Nephron (organoid): ENCODE results near the gene TSTD1.

Experiments used
- H3K27ac Mint-ChIP-seq, 3 experiments: 2 replicates each; pipeline ENCODE4 v1.8.0; 2020; ENCODE audit warnings: mixed read lengths in 3 of 3, mild to moderate bottlenecking in 2 of 3, moderate library complexity in 1 of 3
- H3K27me3 Mint-ChIP-seq: 2 replicates; pipeline ENCODE4 v1.8.0; 2021; ENCODE audit warnings: low read depth, mild to moderate bottlenecking, moderate library complexity, mixed read lengths
- H3K36me3 Mint-ChIP-seq: 2 replicates; pipeline ENCODE4 v1.8.0; 2020; ENCODE audit warnings: low read depth, mixed read lengths
- H3K4me1 Mint-ChIP-seq: 2 replicates; pipeline ENCODE4 v1.8.0; 2020; ENCODE audit warnings: mixed read lengths
- H3K4me3 Mint-ChIP-seq, 3 experiments: 2 replicates each; pipeline ENCODE4 v1.8.0; 2020; ENCODE audit warnings: mild to moderate bottlenecking in 3 of 3, mixed read lengths in 3 of 3, moderate library complexity in 2 of 3
- H3K9me3 Mint-ChIP-seq: 2 replicates; pipeline ENCODE4 v1.8.0; 2020; ENCODE audit warnings: mixed read lengths
- CTCF ChIP-seq, 3 experiments: fragments of 200-600 bp; sonication (generic); IDR thresholded peaks; one replicate each; pipeline ENCODE4 v1.5.0; 2021; ENCODE audit warnings: antibody characterized with exemption in 3 of 3; ENCODE audit not compliant: unreplicated experiment in 3 of 3

Gene TSTD1

DNA sequence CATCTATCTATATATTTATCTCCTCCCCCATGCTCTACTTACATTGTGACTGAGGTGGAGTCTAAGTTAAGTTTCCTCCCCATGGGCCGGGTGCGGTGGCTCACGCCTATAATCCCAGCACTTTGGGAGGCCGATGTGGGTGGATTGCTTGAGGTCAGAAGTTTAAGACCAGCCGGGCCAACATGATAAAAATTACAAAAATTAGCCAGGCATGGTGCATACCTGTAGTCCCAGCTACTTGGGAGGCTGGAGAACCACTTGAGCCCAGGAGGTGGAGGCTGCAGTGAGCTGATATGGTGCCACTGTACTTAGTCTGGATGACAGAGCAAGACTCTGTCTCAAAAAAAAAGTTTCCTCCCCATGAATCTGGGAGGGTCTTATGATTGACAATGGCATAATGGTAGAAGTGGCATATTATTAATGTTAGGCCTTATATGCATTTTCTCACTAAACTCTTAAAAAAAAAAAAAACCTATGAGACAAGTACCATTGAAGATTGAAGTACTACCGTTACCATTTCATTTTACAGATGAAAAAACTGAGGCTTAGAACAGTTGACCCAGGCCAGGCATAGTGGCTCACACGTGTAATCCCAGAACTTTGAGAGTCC lies 29.1 kb downstream of the TSTD1 start:
- Mint-ChIP-seq H3K4me1 (peaks cover 8% of the 10 kb centered on the region), H3K27ac (no peak overlapping the region), H3K9me3 (no peaks in the 10 kb centered on the region), H3K4me3 (no peak overlapping the region), H3K36me3 (no peaks in the 10 kb centered on the region), H3K27me3 (no peaks in the 10 kb centered on the region)
- TF ChIP-seq CTCF (IDR thresholded peaks at IDR 0.05; ENCODE audit: unreplicated experiment in 3 of 3), result no peak

- no peaks in the 10 kb centered on the region for H3K9me3 Mint-ChIP-seq
- peaks cover 6% of the 10 kb centered on the region for H3K4me1 Mint-ChIP-seq
- no peak for TF ChIP-seq CTCF (IDR thresholded peaks at IDR 0.05; ENCODE audit: unreplicated experiment in 3 of 3)
- H3K36me3 Mint-ChIP-seq, result no peaks in the 10 kb centered on the region
- H3K27ac Mint-ChIP-seq, result peak overlapping the region in 2 of 3 experiments; percentile 10 to 38
- no peak overlapping the region for H3K4me3 Mint-ChIP-seq
- no peaks in the 10 kb centered on the region for H3K27me3 Mint-ChIP-seq
These were observed 29.8 kb downstream of the TSTD1 start for GRCh38 chr1:161008869-161009510.

DNA sequence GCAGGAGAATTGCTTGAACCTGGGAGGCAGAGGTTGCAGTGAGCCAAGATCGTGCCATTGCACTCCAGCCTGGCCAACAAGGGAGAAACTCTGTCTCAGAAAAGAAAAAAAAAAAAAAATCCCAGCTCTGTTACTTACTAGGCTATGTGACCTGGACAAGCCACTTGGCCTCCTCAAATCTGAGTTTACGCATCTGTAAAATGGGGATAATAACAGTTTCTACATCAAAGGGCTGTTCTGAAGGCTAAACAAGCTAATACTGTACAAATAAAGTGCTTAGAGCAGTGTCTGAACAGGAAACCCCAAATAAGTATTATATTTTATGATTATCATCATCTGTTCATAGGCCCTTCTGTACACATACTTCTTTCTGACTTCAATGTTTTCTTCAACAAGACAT lies 31.4 kb downstream of the TSTD1 start:
- Mint-ChIP-seq H3K27ac (no peak overlapping the region), H3K4me3 (no peak overlapping the region), H3K36me3 (no peaks in the 10 kb centered on the region), H3K9me3 (no peaks in the 10 kb centered on the region), H3K27me3 (no peaks in the 10 kb centered on the region), H3K4me1 (no peaks in the 10 kb centered on the region)
- TF ChIP-seq CTCF (IDR thresholded peaks at IDR 0.05; ENCODE audit: unreplicated experiment in 3 of 3), result no peak

DNA sequence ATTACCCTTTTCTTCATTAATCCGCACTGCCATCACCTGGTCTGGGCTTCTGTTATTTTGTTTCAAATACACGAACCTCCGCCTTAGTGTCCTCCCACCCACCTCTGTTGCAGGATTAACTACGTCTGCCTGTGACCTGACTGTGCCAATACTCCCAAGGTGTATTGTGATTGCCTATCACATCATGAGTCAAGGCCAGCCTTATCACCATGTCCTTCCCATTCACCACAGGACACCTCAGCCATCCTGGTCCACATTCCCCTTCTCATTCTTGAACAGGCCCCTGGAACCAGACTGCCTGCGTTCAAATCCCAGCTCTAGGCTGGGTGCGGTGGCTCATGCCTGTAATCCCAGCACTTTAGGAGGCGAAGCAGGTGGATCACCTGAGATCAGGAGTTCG lies 32.2 kb downstream of the TSTD1 start:
- H3K4me3 Mint-ChIP-seq, result no peak overlapping the region
- H3K9me3 Mint-ChIP-seq, result no peaks in the 10 kb centered on the region
- H3K27me3 Mint-ChIP-seq, result no peaks in the 10 kb centered on the region

GRCh38 chr1:161001525-161001924 lies 37.2 kb downstream of the TSTD1 start:
- H3K4me3 Mint-ChIP-seq, result no peak overlapping the region
- H3K36me3 Mint-ChIP-seq, result peaks cover 4% of the 10 kb centered on the region
- H3K27ac Mint-ChIP-seq, result peak overlapping the region in 2 of 3 experiments; percentile 3 to 47
- no peak for TF ChIP-seq CTCF (IDR thresholded peaks at IDR 0.05; ENCODE audit: unreplicated experiment in 3 of 3)
- no peaks in the 10 kb centered on the region for H3K9me3 Mint-ChIP-seq
- H3K27me3 Mint-ChIP-seq, result no peaks in the 10 kb centered on the region
- H3K4me1 Mint-ChIP-seq, result peaks cover 5% of the 10 kb centered on the region

More for the DNA sequence above, 32.2 kb downstream of the TSTD1 start:
- Mint-ChIP-seq H3K36me3 (no peaks in the 10 kb centered on the region), H3K4me1 (peaks cover 3% of the 10 kb centered on the region), H3K27ac (no peak overlapping the region)
- no peak for TF ChIP-seq CTCF (IDR thresholded peaks at IDR 0.05; ENCODE audit: unreplicated experiment in 3 of 3)
